KMS-11 (cell line): ENCODE results near the gene RNF2.

Experiments used
- H2AFZ ChIP-seq: fragments of 200-600 bp; sonication (generic); 2 replicates; pipeline ENCODE4 v1.6.1; 2016; ENCODE audit warnings: antibody characterized with exemption, mixed run types, low read depth
- H3K27ac ChIP-seq: fragments of 200-600 bp; sonication (generic); 2 replicates; pipeline ENCODE4 v1.6.1; 2016; ENCODE audit warnings: mild to moderate bottlenecking, mixed run types
- H3K27me3 ChIP-seq: fragments of 200-600 bp; sonication (generic); 2 replicates; pipeline ENCODE4 v1.6.1; 2017; ENCODE audit warnings: mild to moderate bottlenecking, low read depth, mixed run types, moderate library complexity; ENCODE audit not compliant: insufficient read depth
- H3K36me3 ChIP-seq: fragments of 200-600 bp; sonication (generic); 2 replicates; pipeline ENCODE4 v1.6.1; 2017; ENCODE audit warnings: mild to moderate bottlenecking, mixed run types; ENCODE audit not compliant: insufficient read depth
- H3K4me1 ChIP-seq: fragments of 200-600 bp; sonication (generic); 2 replicates; pipeline ENCODE4 v1.6.1; 2016; ENCODE audit warnings: mild to moderate bottlenecking, low read depth, mixed run types; ENCODE audit not compliant: poor library complexity, severe bottlenecking
- H3K4me2 ChIP-seq: fragments of 200-600 bp; sonication (generic); 2 replicates; pipeline ENCODE4 v1.7.0; 2016; ENCODE audit warnings: mild to moderate bottlenecking, mixed run types
- H3K4me3 ChIP-seq: fragments of 200-600 bp; sonication (generic); IDR thresholded peaks from 2 replicates; pipeline ENCODE4 v1.6.1; 2017; ENCODE audit warnings: low read depth, low read length, mixed read lengths; ENCODE audit not compliant: insufficient read depth
- H3K79me2 ChIP-seq: fragments of 200-600 bp; sonication (generic); 2 replicates; pipeline ENCODE4 v1.6.1; 2016; ENCODE audit warnings: low read depth, mixed run types; ENCODE audit not compliant: insufficient read depth
- H3K9ac ChIP-seq: fragments of 200-600 bp; sonication (generic); 2 replicates; pipeline ENCODE4 v1.6.1; 2016; ENCODE audit warnings: mild to moderate bottlenecking, mixed run types
- H4K20me1 ChIP-seq: fragments of 200-600 bp; sonication (generic); 2 replicates; pipeline ENCODE4 v1.6.1; 2016; ENCODE audit warnings: mild to moderate bottlenecking, mixed run types; ENCODE audit not compliant: insufficient read depth
- CTCF ChIP-seq: fragments of 200-600 bp; sonication (generic); conservative IDR thresholded peaks from 2 replicates; pipeline ENCODE4 v1.6.1; 2017; ENCODE audit warnings: low read depth, mild to moderate bottlenecking, antibody characterized with exemption, low read length, moderate library complexity, mixed read lengths

RNF2 gene

DNA sequence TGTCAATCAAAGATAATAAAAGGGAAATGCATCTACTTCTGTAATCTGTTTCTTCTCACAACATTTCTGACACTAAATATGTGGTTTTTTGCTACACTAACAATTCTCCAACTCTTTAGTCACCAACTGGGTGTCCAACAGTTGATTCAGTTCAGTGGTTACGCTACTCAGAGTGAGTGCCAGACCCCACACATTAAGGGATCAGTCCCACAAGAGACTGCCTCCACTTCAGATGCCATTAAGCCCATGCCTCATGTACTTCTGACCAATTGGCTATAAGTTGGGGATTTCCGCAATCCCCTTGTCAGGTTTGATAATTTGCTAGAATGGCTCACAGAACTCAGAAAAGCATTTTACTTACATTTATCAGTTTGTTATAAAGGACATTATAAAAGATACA lies 28.4 kb downstream of the RNF2 start:
- no peak overlapping the region for H2AFZ ChIP-seq
- H3K4me1 ChIP-seq = no peaks in the 10 kb centered on the region
- H3K4me2 ChIP-seq = no peak overlapping the region
- no peak for TF ChIP-seq CTCF
- H3K27me3 ChIP-seq = no peaks in the 10 kb centered on the region
- H4K20me1 ChIP-seq = no peaks in the 10 kb centered on the region
- H3K27ac ChIP-seq = no peak overlapping the region
- H3K4me3 ChIP-seq = no peak overlapping the region
- no peak overlapping the region for H3K9ac ChIP-seq
- peaks cover 20% of the 10 kb centered on the region; the same call in 1 of the 2 replicates for H3K79me2 ChIP-seq
- no peaks in the 10 kb centered on the region for H3K36me3 ChIP-seq

DNA sequence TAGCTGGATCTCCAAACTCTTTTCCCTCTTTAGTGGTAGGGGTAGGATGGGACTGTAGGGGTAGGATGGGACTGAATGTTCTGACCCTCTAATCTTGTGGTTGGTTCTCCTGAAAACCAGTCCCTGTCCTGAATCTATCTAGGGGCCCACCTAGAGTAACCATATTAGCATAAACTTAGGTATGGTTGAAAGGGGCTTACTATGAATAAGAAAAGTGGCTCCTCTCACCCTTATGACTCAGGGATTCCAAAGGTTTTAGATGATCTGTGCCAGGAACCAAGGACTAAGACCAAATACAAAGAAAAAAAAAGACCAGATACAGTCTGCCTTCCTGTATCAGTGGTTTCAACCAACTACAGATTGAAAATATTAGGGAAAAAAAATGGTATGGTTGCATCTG lies 28.9 kb downstream of the RNF2 start:
- no peak overlapping the region for H3K4me2 ChIP-seq
- TF ChIP-seq CTCF = no peak
- H2AFZ ChIP-seq = no peak overlapping the region
- no peaks in the 10 kb centered on the region for H3K36me3 ChIP-seq
- no peaks in the 10 kb centered on the region for H3K4me1 ChIP-seq
- H4K20me1 ChIP-seq = no peaks in the 10 kb centered on the region
- no peaks in the 10 kb centered on the region for H3K27me3 ChIP-seq
- no peak overlapping the region for H3K27ac ChIP-seq
- peaks cover 24% of the 10 kb centered on the region; the same call in 1 of the 2 replicates for H3K79me2 ChIP-seq
- H3K9ac ChIP-seq = no peak overlapping the region
- no peak overlapping the region for H3K4me3 ChIP-seq

- no peak for TF ChIP-seq CTCF
- H3K27me3 ChIP-seq = no peaks in the 10 kb centered on the region
- no peaks in the 10 kb centered on the region for H4K20me1 ChIP-seq
- no peak overlapping the region for H3K4me2 ChIP-seq
- no peak overlapping the region for H3K4me3 ChIP-seq
- no peak overlapping the region for H2AFZ ChIP-seq
- no peak overlapping the region for H3K27ac ChIP-seq
- H3K9ac ChIP-seq = no peak overlapping the region
- peaks cover 20% of the 10 kb centered on the region; the same call in 1 of the 2 replicates for H3K79me2 ChIP-seq
- no peaks in the 10 kb centered on the region for H3K4me1 ChIP-seq
- H3K36me3 ChIP-seq = no peaks in the 10 kb centered on the region
These were observed 30.1 kb downstream of the RNF2 start for GRCh38 chr1:185075476-185075875.

DNA sequence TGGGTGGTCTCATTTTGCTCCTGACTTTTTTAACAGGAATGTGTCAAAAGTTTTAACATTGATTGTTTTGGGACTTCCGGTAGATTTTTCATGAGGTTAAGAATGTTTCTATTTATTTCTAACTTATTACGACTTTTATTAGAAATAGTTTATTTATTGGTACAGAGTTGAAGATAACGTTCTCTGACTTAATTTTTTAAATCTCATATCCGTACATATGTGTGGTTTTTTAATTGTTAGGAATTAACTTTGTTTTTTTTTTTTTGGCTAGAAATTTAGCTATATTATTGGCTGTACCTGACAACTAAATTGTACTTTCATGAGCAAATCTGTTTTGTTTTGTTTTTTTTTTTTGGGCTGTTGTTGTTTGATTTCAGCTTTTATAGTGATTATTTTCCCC lies 32.0 kb downstream of the RNF2 start:
- peaks cover 20% of the 10 kb centered on the region; the same call in 1 of the 2 replicates for H3K79me2 ChIP-seq
- no peaks in the 10 kb centered on the region for H4K20me1 ChIP-seq
- no peaks in the 10 kb centered on the region for H3K36me3 ChIP-seq
- H3K9ac ChIP-seq = no peak overlapping the region
- no peaks in the 10 kb centered on the region for H3K27me3 ChIP-seq
- no peak overlapping the region for H3K4me2 ChIP-seq
- H3K4me1 ChIP-seq = no peaks in the 10 kb centered on the region
- no peak overlapping the region for H3K4me3 ChIP-seq
- no peak overlapping the region for H3K27ac ChIP-seq
- TF ChIP-seq CTCF = no peak
- H2AFZ ChIP-seq = no peak overlapping the region
